Esophagus muscularis mucosa (tissue), 3 donors: ENCODE results near the gene APOLD1.

Source experiments
- POLR2A ChIP-seq: fragments of 450-650 bp; IDR thresholded peaks from one replicate; pipeline ENCODE4 v1.6.1; 2017; ENCODE audit warnings: antibody characterized with exemption, moderate library complexity, mild to moderate bottlenecking, low read depth
- POLR2AphosphoS5 ChIP-seq, 2 donors: sonication (generic); formaldehyde crosslinking; IDR thresholded peaks; one replicate each; pipeline ENCODE4 v1.6.1; 2017; ENCODE audit warnings: antibody characterized with exemption in 2 of 2
- TF ChIP-seq, protein P1 (sequence below), 3 experiments: fragments of 200-600 bp in 2 of 3; fragments of 450-650 bp in 1 of 3; sonication (generic) in 2 of 3; IDR thresholded peaks; one replicate each; pipeline ENCODE4 v1.5.1; 2017 to 2019; ENCODE audit warnings: antibody characterized with exemption in 3 of 3, mild to moderate bottlenecking in 2 of 3, moderate library complexity in 1 of 3

DNA sequence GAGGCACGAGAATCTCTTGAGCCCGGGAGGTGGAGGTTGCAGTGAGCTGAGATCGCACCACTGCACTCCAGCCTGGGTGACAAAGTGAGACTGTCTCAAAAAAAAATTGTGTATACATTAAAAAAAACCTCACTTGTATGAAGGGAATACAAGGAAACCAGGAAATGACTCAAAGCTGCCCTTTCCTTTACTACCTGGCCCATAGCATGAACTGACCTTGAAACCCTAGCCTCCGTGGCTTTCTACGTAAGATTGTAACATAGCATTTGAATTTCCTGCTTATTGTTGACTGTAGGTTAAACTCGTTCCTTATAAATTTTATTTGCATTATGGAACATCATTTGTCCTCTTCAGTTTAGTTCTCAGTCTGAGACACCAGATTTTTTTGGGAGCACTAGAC, 18.6 kb downstream of the APOLD1 start:
- TF ChIP-seq POLR2A (no peak), POLR2AphosphoS5 (IDR thresholded peaks at IDR 0.05) (no peak)
- TF ChIP-seq, protein P1, sequence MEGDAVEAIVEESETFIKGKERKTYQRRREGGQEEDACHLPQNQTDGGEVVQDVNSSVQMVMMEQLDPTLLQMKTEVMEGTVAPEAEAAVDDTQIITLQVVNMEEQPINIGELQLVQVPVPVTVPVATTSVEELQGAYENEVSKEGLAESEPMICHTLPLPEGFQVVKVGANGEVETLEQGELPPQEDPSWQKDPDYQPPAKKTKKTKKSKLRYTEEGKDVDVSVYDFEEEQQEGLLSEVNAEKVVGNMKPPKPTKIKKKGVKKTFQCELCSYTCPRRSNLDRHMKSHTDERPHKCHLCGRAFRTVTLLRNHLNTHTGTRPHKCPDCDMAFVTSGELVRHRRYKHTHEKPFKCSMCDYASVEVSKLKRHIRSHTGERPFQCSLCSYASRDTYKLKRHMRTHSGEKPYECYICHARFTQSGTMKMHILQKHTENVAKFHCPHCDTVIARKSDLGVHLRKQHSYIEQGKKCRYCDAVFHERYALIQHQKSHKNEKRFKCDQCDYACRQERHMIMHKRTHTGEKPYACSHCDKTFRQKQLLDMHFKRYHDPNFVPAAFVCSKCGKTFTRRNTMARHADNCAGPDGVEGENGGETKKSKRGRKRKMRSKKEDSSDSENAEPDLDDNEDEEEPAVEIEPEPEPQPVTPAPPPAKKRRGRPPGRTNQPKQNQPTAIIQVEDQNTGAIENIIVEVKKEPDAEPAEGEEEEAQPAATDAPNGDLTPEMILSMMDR (IDR thresholded peaks at IDR 0.05): no peak
